Fibroblast of lung (primary cell): ENCODE results near the gene WDR5B.

Experiments used
- EZH2 ChIP-seq: IDR thresholded peaks from 2 replicates; pipeline ENCODE4 v1.5.1; 2012; ENCODE audit warnings: low read length, control low read depth, mild to moderate bottlenecking; ENCODE audit errors: missing control alignments
- TF ChIP-seq, protein P1 (sequence below), 2 donors: IDR thresholded peaks in 1 of 2; conservative IDR thresholded peaks in 1 of 2; 1 replicate in 1 of 2; 2 replicates in 1 of 2; pipeline ENCODE4 v1.5.1; 2011 to 2012; ENCODE audit warnings: low read length in 2 of 2, control low read depth in 1 of 2, inconsistent platforms in 1 of 2, low read depth in 1 of 2, mild to moderate bottlenecking in 1 of 2

DNA sequence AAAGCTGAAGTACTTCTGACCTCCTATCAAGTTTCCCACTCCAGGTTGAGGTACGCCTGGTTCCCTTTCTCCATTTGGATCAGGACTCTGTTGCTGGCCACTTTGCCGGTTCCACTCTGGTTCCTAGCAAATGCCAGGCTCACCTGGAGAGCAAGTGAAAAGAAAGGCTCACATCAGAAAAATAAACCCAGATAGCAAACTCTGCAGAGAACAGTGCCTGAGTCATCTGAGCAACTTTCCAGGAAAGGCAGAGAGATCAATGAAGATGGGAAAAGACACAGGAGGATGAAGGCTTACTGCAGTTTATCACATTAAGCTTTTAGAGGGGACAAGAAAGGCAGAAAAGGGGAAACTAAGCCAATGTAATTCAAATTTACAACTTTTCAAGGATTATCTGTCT, 41.8 kb upstream of the WDR5B start:
- TF ChIP-seq, protein P1, sequence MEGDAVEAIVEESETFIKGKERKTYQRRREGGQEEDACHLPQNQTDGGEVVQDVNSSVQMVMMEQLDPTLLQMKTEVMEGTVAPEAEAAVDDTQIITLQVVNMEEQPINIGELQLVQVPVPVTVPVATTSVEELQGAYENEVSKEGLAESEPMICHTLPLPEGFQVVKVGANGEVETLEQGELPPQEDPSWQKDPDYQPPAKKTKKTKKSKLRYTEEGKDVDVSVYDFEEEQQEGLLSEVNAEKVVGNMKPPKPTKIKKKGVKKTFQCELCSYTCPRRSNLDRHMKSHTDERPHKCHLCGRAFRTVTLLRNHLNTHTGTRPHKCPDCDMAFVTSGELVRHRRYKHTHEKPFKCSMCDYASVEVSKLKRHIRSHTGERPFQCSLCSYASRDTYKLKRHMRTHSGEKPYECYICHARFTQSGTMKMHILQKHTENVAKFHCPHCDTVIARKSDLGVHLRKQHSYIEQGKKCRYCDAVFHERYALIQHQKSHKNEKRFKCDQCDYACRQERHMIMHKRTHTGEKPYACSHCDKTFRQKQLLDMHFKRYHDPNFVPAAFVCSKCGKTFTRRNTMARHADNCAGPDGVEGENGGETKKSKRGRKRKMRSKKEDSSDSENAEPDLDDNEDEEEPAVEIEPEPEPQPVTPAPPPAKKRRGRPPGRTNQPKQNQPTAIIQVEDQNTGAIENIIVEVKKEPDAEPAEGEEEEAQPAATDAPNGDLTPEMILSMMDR (conservative IDR thresholded peaks at IDR 0.05 in 1 of 2, IDR thresholded peaks at IDR 0.05 in 1 of 2; ENCODE audit: low read depth in 1 of 2, low read length in 2 of 2), result no peak
- TF ChIP-seq EZH2, result no peak
